Measurements from ENCODE around the gene DLGAP1.

- TF ChIP-seq CTCF (IDR thresholded peaks at IDR 0.05) (no peak), EZH2 (IDR thresholded peaks at IDR 0.05; ENCODE audit: borderline replicate concordance, insufficient read depth, low read depth, low read length, poor library complexity, severe bottlenecking) (no peak)
Observed at GRCh38 chr18:3451989-3452749, 1002.9 kb downstream of the DLGAP1 start.
